Ramos (cell line): Measurements from ENCODE around the gene RBL2.
"Not testable (repeated sequence)": the region's sequence is repeated elsewhere in the genome, so short reads cannot be mapped to it uniquely, and the experiment has no call there.

Source experiments
- in situ Hi-C: fragments of 300-500 bp; cut with MboI; formaldehyde crosslinking; loops from one replicate; pipeline ENCODE4 v1.14.3; 2022; ENCODE audit warnings: low sequenced_read_pairs; ENCODE audit not compliant: unreplicated experiment

RBL2 gene

DNA sequence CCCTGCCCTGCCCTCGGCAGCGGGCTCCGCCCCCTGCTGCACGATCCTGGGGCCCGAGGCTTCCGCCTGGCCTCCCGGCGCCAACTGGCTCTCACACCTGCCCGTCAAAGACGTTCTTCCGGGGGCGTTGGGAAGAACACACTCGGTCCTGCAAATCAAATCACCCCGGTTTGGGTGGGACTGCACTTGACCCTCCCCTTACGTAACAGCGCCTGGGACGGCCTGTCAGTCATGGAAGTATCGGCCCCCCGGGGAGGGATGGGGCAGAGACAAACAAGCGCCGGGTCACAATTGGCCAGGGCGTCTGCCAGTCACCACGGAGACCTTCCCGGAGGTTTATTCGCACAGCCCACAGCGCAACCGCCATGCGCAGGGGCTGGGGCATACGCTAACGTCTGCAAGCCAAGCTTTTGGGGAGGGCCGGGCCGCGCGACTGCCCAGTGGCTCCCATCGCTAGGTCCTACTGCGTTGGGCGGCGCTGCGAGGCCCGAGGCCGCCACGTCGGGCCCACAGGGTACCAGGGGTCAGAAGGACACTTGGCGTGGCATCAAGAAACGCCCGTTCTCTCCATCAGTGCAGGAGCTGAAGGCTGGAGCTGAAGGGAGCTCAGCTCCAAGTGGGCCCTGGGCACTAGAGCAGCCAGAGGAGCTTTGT is 69.1 kb downstream of the RBL2 start:
- in situ Hi-C loops = loop anchor here (10.0 kb wide), 1 partner anchor 439 kb away; no protein-coding TSS in a partner anchor

DNA sequence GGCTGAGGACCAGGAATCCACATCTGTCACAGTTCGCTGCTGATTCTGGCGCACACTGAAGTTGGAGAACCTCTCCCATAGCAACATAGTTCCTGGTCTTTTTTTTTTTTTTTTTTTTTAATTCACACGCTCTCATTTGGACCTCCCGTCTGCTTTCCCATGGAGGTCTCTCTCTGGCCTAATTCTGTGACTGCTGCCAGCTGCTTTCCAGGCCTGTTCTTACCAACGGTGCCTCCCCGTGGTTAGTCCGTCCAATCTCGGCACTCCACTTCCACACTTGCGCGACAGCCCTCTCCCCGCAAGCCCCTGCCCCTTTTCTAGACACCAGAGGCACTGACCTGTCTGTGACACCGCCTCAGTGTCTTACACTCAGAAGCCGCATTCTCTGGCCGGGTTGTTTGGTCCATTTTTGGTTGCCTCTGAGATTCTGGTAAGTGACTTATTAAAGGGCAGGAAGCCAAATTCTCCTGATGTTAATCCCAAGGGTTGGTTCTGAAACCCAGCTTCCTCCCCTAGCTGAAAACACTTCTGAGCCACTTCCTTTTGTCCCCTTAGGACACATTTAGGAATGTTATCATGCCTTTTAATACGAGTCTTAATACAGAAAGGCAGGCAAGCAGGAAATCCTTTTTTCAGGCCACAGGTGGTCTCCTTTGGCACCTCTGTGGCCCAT is 69.9 kb downstream of the RBL2 start:
- in situ Hi-C loops = loop anchor here (10.0 kb wide), 1 partner anchor 439 kb away; no protein-coding TSS in a partner anchor

DNA sequence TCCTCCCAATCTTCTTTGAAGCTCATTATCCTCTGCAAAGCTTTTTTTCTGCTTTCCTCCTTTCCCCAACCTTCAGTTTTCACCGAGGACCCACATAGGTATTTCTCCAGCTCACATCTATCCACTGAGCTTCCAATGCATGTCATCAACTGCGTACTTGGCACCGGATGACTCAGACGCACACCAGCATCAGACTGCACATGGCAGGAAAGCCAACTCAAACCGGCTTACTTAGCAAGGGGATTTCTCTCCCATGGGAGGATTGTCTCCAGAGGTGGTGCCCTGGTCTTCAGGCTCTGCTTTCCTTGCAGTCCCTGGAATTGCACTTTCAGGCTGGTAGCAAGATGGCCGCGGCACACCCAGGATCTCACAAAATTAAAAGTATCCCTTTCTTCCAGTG is 70.4 kb downstream of the RBL2 start:
- in situ Hi-C loops = loop anchor here (10.0 kb wide), 1 partner anchor 440 kb away; no protein-coding TSS in a partner anchor

DNA sequence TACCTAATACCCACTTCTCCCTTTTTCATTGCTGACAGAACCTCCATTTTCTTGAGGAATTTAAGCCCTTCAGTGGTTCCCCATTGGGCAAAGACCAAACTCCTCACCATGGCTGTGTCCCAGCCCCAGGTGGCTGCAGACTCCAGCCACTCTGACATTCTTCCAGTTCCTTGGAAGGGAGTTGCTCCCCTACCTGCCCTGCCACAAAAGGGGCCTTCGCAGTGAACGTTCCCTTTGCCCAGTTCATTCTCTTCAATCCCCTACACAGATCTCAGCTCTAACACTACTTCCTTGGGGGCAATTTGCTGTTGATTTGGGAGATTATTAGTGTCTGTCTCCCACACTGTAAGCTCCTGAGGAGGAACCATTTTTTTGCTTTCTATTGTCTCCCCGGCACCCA is 72.0 kb downstream of the RBL2 start:
- in situ Hi-C loops = loop anchor here (10.0 kb wide), 1 partner anchor 441 kb away; no protein-coding TSS in a partner anchor

DNA sequence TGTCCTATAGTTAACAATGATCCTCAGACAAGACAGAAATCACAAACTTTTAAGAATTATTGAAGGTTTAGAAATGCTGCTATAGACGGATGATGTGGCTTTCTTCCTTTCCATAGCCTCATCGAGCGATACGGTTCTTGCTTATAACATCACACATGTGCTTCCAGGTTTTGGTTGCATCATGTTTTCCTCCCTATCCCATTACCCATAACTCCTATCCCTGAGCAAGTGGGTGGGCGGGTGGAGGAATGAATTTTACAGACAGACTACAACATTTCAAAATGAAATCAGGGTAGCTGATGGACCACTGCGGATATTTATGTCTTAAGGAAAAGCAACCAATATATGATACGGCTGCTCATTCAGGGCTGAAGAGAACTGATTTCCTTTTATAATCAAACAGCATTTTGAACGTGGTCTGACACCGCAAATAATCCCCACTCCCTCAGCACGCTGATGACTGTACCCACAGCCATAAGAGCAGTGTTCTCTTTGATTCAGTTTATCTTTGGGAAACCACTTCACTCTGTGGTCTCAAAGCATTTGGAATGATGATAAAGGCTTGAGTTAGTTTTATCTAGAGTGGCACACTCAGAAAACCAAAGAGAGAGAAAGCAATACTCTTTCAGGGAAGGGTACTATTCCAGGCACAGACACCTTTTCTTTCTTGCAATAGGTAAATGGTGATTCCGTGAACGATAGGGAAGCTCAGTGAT is 73.4 kb downstream of the RBL2 start:
- in situ Hi-C loops = loop anchor here (10.0 kb wide), 1 partner anchor 443 kb away; no protein-coding TSS in a partner anchor

DNA sequence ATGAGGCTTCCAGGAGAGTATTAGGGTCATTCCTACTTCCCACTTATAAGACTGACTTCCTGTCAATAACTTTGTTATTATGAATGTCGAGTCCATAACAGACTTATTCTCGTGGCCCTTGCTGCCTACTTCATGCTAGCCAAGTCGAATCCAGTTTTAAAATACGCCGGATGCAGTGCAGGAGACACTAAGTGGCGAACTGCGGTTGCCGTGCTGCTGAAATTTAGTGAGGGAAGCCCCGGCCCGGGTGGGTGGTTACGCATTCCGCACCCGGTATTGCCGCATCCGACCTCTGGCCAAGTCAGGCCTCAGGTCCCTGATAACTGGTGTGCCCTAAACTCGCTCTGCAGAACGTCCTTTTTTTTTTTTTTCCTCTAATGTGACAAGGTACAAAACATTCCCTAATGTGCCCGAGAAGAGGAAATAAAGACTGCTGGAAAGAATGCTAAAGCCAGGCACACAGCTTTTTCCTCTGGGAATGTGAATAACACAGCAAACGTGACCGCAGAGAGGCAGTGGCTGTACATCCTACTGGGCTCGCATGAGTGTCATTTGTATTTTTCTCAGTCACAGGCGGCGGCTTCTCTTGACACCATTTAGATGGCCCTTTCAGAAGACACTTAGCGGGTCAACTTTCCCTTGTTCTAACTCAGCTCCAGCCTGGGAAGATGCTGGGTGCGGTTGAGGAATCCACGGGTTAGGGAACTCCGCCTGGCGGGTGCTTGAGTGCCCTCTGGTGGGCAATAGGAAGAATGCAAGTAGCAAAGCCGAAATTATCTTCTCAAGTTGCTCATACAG is 75.8 kb downstream of the RBL2 start:
- in situ Hi-C loops = loop anchor here (10.0 kb wide), 1 partner anchor 445 kb away; no protein-coding TSS in a partner anchor

DNA sequence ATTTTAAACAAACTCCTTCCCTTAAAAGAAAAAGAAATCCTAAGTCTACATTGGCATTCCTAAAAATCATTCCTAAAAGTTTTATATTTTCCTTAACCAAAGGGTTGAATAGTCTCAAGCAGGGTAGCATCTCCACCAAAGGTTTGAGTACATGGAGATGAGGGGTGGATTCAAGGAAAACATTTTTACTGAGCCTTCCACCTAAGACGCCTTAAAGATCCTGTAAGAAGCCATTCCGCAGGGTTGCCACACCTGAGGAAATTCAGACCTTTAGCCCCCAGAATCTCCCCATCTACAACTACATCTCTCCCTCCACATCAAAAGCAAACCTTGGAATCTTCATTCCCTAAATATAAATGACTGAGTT is 76.4 kb downstream of the RBL2 start:
- in situ Hi-C loops = no loop called here

DNA sequence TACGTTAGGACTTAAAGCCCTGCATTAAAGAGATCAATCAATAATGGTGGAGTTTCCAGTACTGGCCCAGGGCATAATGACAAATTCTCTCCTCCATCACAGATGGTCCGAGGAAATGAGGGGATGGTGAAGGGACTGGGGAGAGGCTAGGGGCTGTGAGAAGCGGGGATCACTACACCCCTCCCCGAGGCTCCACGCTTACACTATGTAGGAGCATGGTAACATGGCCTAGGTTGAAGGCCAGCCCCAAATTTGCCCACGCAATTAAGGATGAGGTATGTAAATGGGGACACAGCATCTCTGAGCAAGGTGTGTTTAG is 76.8 kb downstream of the RBL2 start:
- in situ Hi-C loops = no loop called here

DNA sequence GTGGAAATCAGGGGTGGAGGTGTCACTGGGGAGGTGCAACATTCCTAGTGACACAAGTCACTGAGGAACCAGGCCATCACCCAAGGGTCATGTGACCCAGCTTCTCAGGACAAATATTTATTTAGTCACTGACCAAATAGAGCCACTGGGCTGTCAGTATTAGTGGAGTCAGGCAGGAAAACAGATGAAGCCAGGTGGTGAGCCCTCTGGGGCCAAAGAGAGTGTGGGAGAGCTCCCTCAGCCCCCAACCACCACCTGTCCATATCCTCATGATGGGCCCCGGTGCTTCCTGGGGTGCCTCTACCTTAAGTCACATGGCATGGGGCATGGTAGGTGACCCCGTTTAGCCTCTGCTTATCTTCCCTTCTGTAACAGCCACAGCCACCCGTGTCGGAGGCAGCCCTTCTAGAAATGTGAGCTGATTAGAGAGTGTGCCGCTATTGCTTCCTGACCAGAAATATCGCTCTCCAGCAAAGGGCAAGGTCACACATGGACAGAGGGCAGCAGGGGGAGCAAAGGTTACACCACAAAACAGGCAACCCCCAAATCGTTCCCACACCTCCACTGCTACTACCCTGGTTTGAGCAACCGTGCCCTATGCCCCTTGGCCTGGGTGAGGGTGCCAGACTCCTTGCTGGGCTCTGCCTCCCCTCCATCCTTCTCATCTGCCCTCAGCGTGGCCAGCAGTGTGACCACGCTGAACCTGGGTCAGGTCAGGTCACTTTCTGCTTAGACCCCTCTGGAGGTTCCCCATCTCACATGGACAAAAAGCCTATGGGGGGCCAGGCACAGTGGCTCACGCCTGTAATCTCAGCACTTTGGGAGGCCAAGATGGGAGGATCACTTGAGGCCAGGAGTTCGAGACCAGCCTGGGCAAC is 77.4 kb downstream of the RBL2 start:
- in situ Hi-C loops = no loop called here

DNA sequence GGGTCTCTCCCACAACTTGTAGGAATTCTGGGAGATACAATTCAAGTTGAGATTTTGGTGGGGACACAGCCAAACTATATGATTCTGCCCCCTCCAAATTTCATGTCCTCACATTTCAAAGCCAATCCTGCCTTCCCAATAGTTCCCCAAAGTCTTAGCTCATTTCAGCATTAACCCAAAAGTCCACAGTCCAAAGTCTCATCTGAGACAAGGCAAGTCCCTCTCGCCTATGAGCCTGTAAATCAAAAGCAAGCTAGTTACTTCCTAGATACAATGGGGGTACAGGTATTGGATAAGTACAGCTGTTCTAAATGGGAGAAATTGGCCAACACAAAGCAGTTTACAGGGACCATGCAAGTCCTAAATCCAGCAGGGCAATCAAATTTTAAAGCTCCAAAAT is 78.5 kb downstream of the RBL2 start:
- in situ Hi-C loops = not testable (repeated sequence)

DNA sequence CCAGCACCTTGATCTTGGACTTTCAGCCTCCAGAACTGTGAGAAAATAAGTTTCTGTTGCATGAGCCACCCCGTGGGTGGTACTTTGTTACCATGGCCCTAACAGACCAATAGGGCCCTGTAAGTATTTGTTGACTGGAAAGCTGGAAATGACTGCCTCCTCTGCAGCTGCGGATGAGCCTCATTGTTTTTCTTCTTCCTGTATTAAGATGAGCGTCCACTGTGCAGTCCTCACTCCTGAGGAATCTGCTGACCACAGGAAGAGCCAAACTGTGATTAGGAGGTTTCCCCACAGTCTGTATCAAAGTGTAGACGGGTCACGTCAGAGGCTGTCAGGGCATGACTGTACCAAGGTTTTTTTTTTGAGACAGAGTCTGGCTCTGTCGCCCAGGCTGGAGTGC is 81.0 kb downstream of the RBL2 start:
- in situ Hi-C loops = no loop called here

DNA sequence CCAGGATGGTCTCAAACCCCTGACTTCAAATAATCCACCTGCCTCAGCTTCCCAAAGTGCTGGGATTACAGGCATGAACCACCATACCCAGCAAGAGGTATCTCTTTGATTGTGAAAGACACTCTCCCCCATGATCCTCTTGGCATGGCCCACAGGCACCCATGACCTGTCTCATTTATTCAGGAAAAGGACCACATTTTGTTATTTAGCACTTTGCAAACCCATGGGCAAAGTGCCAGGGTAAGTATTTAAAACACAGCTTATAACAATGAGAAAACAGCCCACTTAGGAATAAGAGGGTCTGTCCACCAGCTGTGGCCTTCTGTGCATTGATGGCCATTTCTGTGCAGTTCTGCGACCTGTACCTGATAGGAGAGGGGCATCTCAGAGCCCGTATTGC is 81.5 kb downstream of the RBL2 start:
- in situ Hi-C loops = no loop called here

DNA sequence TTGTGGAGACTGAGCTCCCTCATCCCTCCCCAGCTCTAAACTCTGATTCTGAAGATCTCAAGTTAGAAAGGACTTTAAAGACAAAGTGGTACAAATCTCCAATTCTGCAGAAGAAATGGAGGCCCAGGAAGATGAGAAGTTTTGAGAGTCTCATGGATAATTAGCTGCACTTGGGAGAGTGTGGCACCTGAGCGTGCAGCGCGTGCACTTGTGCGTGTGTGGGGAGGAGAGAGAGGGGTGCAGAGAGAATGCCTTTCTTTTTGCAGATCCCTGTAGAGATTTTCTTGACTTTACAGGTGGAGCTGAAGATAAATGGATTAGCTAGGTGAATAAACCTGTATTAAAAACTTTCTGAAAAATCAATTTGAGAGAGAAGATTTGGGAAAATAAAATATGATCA is 83.6 kb downstream of the RBL2 start:
- in situ Hi-C loops = no loop called here

DNA sequence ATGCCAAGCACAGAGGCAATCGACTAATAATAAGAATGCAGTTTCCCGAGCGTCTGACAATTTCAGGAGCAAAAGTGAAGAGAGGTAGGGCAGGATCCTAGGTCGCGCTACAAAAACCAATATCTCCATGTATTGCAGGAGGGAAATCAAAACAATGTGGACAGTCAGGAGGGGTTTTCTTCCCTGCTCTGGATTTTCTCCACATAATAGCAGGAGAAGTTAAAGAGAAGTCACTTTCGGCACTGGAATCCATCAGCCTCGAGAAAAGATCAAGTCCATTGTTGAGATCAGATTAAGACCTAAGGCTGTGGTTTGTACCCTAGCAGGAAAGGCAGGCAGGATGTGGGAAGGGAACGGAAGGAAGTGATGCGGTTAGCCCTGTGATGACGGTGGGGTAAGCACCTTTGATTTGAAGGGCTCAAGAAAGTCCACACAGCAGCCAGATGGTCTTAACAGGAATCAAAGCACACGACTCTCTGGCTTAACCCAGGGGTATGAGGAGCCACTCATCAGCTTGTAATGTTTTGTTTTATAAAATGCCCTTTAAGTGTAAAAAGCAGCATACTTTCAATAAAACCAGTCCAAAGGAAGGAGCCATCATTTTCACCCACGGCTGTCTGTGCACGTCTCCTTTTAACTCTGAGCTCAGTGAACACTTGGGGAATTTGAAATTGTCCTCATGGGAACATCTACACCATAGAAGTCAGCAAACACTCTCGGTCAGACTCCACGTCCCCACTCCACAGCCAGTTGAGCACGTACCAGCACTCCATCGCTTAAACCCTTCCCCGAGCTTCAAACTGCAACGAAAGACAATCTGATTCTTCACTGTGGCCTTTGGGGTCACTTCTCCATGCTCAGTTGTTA is 84.5 kb downstream of the RBL2 start:
- in situ Hi-C loops = no loop called here

DNA sequence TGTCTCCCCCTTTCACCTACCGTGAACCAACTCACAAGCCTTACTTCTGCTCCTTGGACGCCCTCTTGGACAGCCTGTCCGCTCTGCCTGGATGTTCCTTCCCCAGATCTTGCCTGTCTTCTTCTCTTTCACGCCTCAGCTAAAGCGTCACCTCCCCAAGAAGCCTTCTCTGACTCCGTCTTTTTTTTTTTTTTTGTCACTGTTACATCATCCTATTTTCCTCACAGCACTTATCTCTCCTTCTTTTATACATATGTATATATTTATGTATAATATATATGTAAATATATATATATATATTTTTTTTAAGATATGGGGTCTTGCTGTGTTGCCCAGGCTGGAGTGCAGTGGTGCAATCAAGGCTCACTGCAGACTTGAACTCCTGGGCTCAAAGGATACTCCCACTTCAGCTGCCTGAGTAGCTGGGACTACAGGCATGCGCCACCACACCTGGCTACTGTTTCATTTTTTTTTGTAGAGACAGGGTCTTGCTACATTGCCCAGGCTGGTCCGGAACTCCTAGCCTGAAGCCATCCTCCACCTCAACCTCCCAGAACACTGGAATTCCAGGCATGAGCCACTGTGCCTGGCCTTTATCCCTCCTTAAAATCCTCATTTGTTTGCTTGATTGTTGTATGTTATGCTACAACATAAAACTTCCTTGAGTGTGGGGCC is 85.3 kb downstream of the RBL2 start:
- in situ Hi-C loops = no loop called here

DNA sequence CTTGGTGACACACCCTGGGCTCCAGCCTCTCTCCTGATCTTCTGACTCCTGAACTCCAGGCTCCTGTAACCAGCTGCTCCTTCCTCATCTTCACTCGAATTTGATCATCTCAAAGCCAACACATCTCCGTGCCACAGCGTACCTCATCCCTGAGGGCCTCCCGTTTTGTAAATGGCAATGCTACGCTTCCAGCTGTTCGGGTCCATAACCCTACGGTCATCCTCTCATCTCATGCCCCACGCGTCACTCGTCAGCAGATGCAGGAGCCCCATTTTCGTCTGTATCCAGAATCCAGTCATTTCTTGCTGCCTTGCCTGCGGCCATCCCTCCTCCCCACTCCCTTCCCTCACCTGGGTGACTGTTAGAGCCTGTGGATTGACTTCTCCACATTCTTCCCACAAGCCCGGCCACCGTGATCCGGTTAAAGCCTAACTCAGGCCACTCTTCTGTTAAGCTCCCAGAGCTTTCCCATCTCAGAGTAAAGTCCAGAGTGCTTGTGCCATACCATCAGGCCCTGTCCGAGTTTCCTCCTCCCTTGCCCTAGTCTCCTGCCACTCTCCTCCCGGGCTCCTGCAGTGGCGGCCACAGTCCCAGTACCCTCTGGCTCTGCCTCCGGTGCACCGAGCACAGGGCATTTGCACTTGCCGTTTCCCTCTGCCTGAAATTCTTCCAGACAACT is 89.0 kb downstream of the RBL2 start:
- in situ Hi-C loops = no loop called here

DNA sequence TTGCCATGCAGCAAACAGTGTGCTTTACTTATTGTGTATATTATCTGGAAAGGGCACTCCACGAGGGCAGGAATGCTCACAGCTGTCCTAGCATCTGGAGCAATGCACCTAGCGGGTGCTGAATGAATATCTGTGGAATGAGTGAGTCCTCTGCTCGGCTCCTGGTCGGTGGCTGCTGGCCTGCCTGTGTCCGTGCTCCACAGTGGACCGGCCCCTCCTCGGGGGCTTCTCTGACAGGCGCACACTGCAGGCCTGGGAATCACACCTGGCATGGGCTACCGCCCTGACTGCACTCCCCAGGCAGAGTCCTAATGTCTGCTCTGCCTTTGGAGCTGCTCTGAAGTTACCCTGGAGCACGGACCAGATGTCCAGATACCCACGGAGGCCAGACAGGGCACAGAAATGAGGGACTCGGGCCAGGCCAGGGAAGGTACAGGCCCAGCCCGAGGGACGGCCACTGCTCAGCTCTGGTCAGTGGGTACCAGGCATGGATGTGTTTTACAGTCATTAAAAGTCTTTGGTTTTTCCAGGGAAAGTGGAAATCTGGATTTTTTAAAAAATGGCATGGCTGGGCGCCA is 89.8 kb downstream of the RBL2 start:
- in situ Hi-C loops = no loop called here
